ENCODE data around the gene JAML. TPM values are rescaled to one million over a fixed set of nuclear protein-coding genes. Genes with fewer than 3 reads are reported as not detected.
A peak's percentile ranks its signal among the peaks of the same experiment; 100 is the strongest.

JAML gene
- total and polyA plus RNA-seq, 2 of the 13 experiments (the other 11 are each of a cell fraction or from before 2014, with no cell fraction given), result 2.0 to 3.3 TPM

- TF ChIP-seq BCLAF1 (IDR thresholded peaks at IDR 0.05) (no peak), ZNF121 (CRISPR knock-in tag; IDR thresholded peaks at IDR 0.05) (no peak), MYNN (CRISPR knock-in tag; IDR thresholded peaks at IDR 0.05; ENCODE audit: low read depth) (no peak), ZNF280B (CRISPR knock-in tag; IDR thresholded peaks at IDR 0.05; ENCODE audit: borderline replicate concordance) (no peak), FOXO1 (CRISPR knock-in tag; IDR thresholded peaks at IDR 0.05) (no peak), SIX4 (CRISPR knock-in tag; IDR thresholded peaks at IDR 0.05) (peak; percentile 76; the same call in 1 of the 2 replicates), KLF15 (CRISPR knock-in tag; IDR thresholded peaks at IDR 0.05; ENCODE audit: borderline replicate concordance) (no peak), ZNF678 (CRISPR knock-in tag; IDR thresholded peaks at IDR 0.05) (no peak), ZNF790 (CRISPR knock-in tag; IDR thresholded peaks at IDR 0.05; ENCODE audit: borderline replicate concordance) (no peak), ZKSCAN8 (CRISPR knock-in tag; IDR thresholded peaks at IDR 0.05; ENCODE audit: borderline replicate concordance) (no peak), ONECUT2 (CRISPR knock-in tag; IDR thresholded peaks at IDR 0.05) (no peak), ZNF7 (CRISPR knock-in tag; IDR thresholded peaks at IDR 0.05) (no peak), ZMYM2 (CRISPR knock-in tag; IDR thresholded peaks at IDR 0.05) (0 out of 2 replicates have a peak, but pooled peaks have one; percentile 18), REST (IDR thresholded peaks at IDR 0.05; ENCODE audit: borderline replicate concordance in 1 of 2, low read depth in 1 of 2, low read length in 2 of 2) (no peak), ZNF33A (CRISPR knock-in tag; IDR thresholded peaks at IDR 0.05; ENCODE audit: borderline replicate concordance) (no peak), KAT7 (CRISPR knock-in tag; IDR thresholded peaks at IDR 0.05; ENCODE audit: borderline replicate concordance) (no peak), ZFYVE20 (CRISPR knock-in tag; IDR thresholded peaks at IDR 0.05; ENCODE audit: borderline replicate concordance, low read depth) (no peak), CAMTA2 (CRISPR knock-in tag; IDR thresholded peaks at IDR 0.05; ENCODE audit: borderline replicate concordance) (no peak), KAT2B (IDR thresholded peaks at IDR 0.05; ENCODE audit: borderline replicate concordance, low read depth, low read length) (no peak)
Observed at GRCh38 chr11:118194835-118195627, 29.8 kb downstream of the JAML start (continued).
